Activated gamma-delta T cell (primary cell): Measurements from ENCODE around the gene PRAC1.
"Not testable (repeated sequence)": the region's sequence is repeated elsewhere in the genome, so short reads cannot be mapped to it uniquely, and the experiment has no call there.

Source experiments
- DNase-seq: peaks from one replicate; lab custom pipeline; 2025; lab: John Stamatoyannopoulos, UW

Gene PRAC1

DNA sequence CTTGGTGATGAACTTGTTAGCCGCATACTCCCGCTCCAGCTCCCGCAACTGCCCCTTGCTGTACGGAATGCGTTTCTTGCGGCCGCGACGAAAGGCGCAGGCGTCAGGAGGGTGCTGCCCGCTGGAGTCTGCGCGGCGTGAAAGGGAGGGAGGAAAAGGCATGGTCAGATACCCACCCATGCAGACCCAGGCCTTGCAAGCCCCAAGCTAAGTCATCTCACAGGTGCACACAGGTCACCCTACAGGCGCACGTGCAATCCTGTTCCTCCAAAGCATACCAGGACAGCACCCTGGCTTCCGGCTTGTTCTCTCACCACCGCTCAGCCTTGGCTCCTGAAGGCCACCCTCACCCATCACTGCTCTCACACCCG, 4.6 kb upstream of the PRAC1 start:
- DNase-seq: no peak

- DNase-seq: no peak
Observed at GRCh38 chr17:48726114-48726915, 4.0 kb upstream of the PRAC1 start.

GRCh38 chr17:48725288-48726064, 3.2 kb upstream of the PRAC1 start:
- DNase-seq: no peak

- no peak for DNase-seq
Observed at GRCh38 chr17:48725004-48725287, 2.6 kb upstream of the PRAC1 start.

GRCh38 chr17:48724251-48725003, 2.1 kb upstream of the PRAC1 start:
- DNase-seq: no peak

DNA sequence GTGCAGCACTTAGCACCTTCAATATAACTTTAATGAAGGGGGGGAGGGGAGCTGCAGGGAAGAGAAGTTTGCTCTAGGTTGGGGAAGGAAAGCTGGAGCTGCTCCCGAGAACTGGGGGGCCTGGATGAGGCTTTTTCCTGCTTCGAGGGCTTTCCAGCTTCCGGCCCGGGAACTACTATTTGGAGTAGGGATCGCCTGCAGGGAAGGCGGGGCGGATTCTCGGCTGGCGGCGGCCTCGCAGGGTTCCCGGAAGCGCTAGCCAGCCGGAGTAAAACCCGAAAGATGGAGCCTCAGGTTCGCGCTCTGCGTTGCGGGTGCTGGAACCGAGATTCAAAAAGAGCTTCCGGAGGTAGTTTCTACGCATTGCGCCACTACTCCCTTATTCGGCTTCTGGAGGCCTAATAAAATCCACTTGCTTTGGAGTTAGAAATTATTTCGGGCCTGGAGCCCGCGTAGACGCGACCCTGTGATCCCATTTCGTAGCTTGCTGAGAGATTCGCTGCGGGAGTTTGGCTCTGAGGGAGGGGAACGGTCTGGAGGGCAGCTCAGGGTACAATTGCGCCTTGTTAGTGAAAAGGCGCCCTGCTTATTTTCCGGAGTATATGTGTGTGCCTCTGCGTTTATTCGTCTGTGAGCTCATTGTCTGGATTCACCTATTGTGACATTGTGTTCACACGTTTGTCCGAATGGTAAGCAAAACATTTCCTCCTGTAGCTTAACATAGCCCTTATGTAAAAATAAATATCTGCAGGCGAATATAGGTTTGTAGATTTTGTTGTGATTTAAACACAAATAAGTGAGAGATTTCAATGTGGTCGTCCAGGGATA, 1.3 kb upstream of the PRAC1 start:
- DNase-seq: no peak

GRCh38 chr17:48722915-48723422, 651 bp upstream of the PRAC1 start, which contains the start of gene PRAC2:
Gene PRAC2, plus strand, starts transcription at chr17:48723185. Its CDS starts 1,226 bp downstream, at chr17:48724411.
- no peak for DNase-seq

DNA sequence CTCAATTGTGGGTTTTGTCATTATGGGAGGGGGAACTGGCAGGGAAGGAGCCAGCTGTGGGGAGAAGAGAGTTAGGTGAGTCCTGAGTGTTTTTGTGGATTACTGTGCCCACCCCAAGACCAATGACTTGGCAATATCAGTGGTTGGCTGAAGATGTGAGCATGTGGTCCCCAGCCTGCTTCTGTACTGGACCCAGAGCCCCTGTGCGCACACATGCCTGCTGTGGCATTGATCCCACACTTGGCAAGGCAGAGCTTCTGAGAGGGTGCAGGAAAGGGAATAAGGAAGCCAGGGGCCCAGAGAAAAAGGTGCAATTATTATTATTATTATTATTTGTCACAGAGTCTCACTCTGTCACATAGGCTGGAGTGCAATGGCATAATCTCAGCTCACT, 1.3 kb downstream of the PRAC1 start:
- DNase-seq: no peak

DNA sequence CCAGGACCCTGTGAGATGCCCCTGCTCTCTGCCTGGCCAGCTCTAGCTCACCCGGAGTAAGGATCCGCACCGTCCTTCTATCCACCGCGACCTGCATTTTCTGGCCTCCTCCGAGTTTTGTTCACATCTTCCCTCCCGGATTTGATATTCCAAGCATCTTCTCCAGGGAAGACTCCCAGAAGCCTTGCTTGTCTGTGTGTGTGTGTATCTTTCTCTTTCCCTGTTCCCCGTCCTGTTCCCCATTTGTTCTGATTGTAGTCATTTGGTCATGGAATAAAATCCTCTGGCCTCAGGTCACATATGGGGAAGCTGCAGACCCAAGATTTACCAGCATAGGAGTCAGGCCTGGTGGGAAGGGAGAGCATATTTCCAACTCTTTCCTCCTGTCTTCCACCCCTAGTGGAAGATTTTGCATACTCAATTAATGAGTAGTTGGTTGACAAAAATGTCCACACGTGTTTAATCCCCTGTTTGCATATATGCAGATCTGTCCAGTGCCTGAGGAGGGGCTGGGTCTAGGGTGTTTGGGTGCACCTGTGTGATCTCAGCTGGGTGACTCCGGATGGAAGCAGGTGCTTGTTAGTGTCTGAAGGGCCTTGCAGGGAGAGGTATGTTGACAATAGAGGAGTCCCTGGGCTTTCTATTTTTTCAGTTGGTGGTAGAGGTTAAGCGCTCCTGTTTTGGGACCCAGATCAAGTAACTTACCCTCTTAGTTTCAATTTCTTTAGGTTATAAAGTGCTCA, 1.9 kb downstream of the PRAC1 start:
- no peak for DNase-seq

GRCh38 chr17:48719642-48720265, 2.6 kb downstream of the PRAC1 start:
- no peak for DNase-seq

DNA sequence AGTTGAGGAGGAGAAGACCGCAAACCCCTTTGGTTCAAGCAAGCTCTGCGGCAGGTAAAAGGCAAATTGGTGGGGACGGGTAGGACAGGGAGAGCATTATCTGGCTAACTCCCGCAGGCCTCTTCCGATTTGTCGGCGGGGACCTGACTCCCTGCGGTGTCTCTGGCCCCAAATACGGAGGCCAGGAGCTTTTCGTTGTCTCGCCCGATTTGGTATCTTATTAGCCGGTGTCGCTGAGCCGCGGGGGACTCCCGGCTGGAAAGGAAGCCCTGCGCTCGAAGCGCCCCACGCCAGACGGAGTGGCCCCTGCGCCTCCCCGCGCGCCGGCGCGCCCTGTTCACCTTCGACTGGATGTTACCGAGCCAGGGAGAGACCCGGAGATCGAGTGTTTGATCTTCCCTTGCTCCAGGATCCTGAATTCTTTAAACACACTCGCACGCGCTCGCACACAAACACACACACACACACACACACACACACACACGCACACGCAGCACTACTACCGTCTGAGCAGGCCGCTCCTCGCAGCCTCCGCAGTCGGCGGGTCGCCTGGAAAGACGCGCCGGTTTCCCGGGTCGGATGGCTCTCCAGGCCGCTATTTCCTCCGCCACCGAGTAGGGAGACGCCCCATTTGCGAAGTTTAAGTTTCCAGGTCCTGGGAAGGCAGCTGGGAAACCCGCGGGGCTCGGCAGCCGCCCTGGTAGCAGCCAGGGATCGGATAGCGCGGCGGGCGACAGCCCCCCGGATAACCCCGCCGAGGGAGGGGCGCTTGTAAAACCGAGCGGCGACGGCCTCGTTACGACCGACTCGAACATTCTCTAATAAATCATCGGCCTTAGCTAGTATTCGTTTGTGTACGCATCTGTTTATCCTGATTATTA, 3.3 kb downstream of the PRAC1 start:
- DNase-seq: no peak

- no peak for DNase-seq
Observed at GRCh38 chr17:48718227-48718760, 4.0 kb downstream of the PRAC1 start.

DNA sequence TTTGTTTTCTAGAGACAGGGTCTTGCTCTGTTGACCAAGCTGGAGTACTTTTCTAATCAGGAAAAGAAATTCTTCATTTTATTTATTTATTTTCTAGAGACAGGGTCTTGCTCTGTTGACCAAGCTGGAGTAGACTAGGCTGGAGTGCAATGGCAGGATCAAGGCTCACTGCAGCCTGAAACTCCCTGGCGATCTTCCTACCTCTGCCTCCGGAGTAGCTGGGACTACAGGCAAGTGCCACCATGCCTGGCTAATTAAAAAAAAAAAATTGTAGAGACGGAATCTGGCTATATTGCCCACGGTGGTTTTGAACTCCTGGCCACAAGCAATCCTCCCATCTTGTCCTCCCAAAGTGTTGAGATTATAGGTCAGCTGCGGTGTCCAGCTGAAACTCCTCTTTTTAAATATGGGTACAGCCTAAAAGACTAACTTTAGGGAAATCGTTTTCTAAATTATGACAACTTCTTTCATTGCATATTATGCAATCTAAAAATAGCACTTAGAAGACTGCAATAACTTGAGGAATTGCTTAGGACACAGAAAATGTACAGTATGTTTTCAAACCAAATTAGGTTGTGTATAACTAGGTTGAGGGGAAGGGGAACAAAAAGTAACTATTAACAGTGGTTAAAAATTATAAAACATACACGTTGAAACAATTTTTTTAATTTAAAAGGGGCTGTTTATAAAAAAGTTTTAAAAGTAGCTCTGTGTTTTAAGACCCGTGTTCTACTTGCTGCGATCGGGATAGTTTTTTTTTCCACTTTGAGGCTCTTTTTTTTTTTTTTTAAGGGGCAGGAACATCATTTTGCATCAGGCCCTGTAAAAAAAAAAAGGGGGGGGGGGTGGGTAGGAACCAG, 4.7 kb downstream of the PRAC1 start:
- DNase-seq: no peak

- not testable (repeated sequence) for DNase-seq
Observed at GRCh38 chr17:48716549-48716948, 5.8 kb downstream of the PRAC1 start.

GRCh38 chr17:48715496-48716399, 6.6 kb downstream of the PRAC1 start:
- no peak for DNase-seq

GRCh38 chr17:48711128-48711527, 11.2 kb downstream of the PRAC1 start:
- DNase-seq: no peak
